SK-N-MC (cell line): ENCODE results near the gene KIAA0825.
A peak's percentile ranks its signal among the peaks of the same experiment; 100 is the strongest.

Experiments used
- DNase-seq: peaks from one replicate; pipeline ENCODE4 v3.0.0-alpha.2; 2011; ENCODE audit warnings: low read depth, low spot score
- H3K27ac ChIP-seq: fragments of 200-600 bp; sonication (generic); 2 replicates; pipeline ENCODE4 v1.5.1; 2016; ENCODE audit warnings: mixed run types
- H3K36me3 ChIP-seq: fragments of 200-600 bp; sonication (generic); 2 replicates; pipeline ENCODE4 v1.6.1; 2017; ENCODE audit warnings: antibody characterized with exemption, low read length, mixed read lengths; ENCODE audit not compliant: insufficient read depth
- H3K4me3 ChIP-seq: fragments of 200-600 bp; sonication (generic); 2 replicates; pipeline ENCODE4 v1.5.1; 2016
- H3K9ac ChIP-seq: fragments of 200-600 bp; sonication (generic); 2 replicates; pipeline ENCODE4 v1.8.0; 2017; ENCODE audit warnings: mixed run types, mixed read lengths; ENCODE audit not compliant: insufficient read length
- H3K9me3 ChIP-seq: fragments of 200-600 bp; sonication (generic); 2 replicates; pipeline ENCODE4 v1.6.1; 2017; ENCODE audit warnings: low read depth, mild to moderate bottlenecking, antibody characterized with exemption, low read length, moderate library complexity, mixed read lengths
- EZH2 ChIP-seq: fragments of 200-600 bp; sonication (generic); IDR thresholded peaks from one replicate; pipeline ENCODE4 v1.6.1; 2017; ENCODE audit warnings: antibody characterized with exemption
- FOXP2 ChIP-seq: optimal IDR thresholded peaks from 2 replicates; pipeline ENCODE3; 2011; ENCODE audit warnings: mild to moderate bottlenecking, moderate library complexity; ENCODE audit not compliant: insufficient read depth; ENCODE audit errors: extremely low read length, control extremely low read depth
- POLR2AphosphoS5 ChIP-seq: IDR thresholded peaks from 2 replicates; pipeline ENCODE4 v1.6.1; 2012; ENCODE audit warnings: mild to moderate bottlenecking, low read depth, low read length, borderline replicate concordance

Gene KIAA0825

GRCh38 chr5:94471521-94471920 is 146.9 kb downstream of the KIAA0825 start:
- DNase-seq = no peak
- TF ChIP-seq POLR2AphosphoS5 = no peak
- no peak for TF ChIP-seq EZH2
- no peak for TF ChIP-seq FOXP2

GRCh38 chr5:94470802-94471201 is 147.6 kb downstream of the KIAA0825 start:
- H3K4me3 ChIP-seq = no peak overlapping the region
- no peaks in the 10 kb centered on the region for H3K9me3 ChIP-seq
- DNase-seq = no peak
- TF ChIP-seq EZH2 = no peak
- TF ChIP-seq FOXP2 = no peak
- TF ChIP-seq POLR2AphosphoS5 = no peak
- H3K36me3 ChIP-seq = no peaks in the 10 kb centered on the region
- no peak overlapping the region for H3K27ac ChIP-seq
- no peak overlapping the region for H3K9ac ChIP-seq

More at GRCh38 chr5:94471521-94471920, 146.9 kb downstream of the KIAA0825 start:
- no peaks in the 10 kb centered on the region for H3K9me3 ChIP-seq
- H3K36me3 ChIP-seq = no peaks in the 10 kb centered on the region
- no peak overlapping the region for H3K27ac ChIP-seq
- no peak overlapping the region for H3K4me3 ChIP-seq
- H3K9ac ChIP-seq = no peak overlapping the region

GRCh38 chr5:94469894-94470329 is 148.5 kb downstream of the KIAA0825 start:
- Histone ChIP-seq H3K36me3 (no peaks in the 10 kb centered on the region), H3K9me3 (no peaks in the 10 kb centered on the region), H3K9ac (no peak overlapping the region), H3K4me3 (no peak overlapping the region), H3K27ac (no peak overlapping the region)
- DNase-seq = no peak
- TF ChIP-seq FOXP2 (no peak), POLR2AphosphoS5 (no peak), EZH2 (no peak)

GRCh38 chr5:94467954-94468930 is 150.2 kb downstream of the KIAA0825 start:
- Histone ChIP-seq H3K9ac (no peak overlapping the region), H3K36me3 (no peaks in the 10 kb centered on the region), H3K4me3 (no peak overlapping the region), H3K9me3 (no peaks in the 10 kb centered on the region), H3K27ac (no peak overlapping the region)
- DNase-seq = no peak
- TF ChIP-seq EZH2 (no peak), FOXP2 (no peak), POLR2AphosphoS5 (no peak)

- Histone ChIP-seq H3K27ac (no peak overlapping the region), H3K9ac (no peak overlapping the region), H3K36me3 (no peaks in the 10 kb centered on the region), H3K4me3 (no peak overlapping the region), H3K9me3 (no peaks in the 10 kb centered on the region)
- no peak for DNase-seq
- TF ChIP-seq EZH2 = no peak
- no peak for TF ChIP-seq POLR2AphosphoS5
- no peak for TF ChIP-seq FOXP2
These were observed 151.0 kb downstream of the KIAA0825 start for GRCh38 chr5:94467346-94467953.

- DNase-seq = no peak
- Histone ChIP-seq H3K9ac (peak overlapping the region; percentile 14), H3K4me3 (no peak overlapping the region; the same call in 1 of the 2 replicates), H3K27ac (peak overlapping the region; percentile 42; the same call in 1 of the 2 replicates), H3K36me3 (no peaks in the 10 kb centered on the region), H3K9me3 (no peaks in the 10 kb centered on the region)
- TF ChIP-seq POLR2AphosphoS5 (no peak), EZH2 (no peak), FOXP2 (no peak)
These were observed 154.7 kb downstream of the KIAA0825 start for GRCh38 chr5:94463739-94464138.

GRCh38 chr5:94461131-94461530 is 157.3 kb downstream of the KIAA0825 start:
- Histone ChIP-seq H3K9ac (no peak overlapping the region), H3K9me3 (no peaks in the 10 kb centered on the region), H3K27ac (peak overlapping the region; percentile 39; the same call in 1 of the 2 replicates), H3K36me3 (no peaks in the 10 kb centered on the region), H3K4me3 (no peak overlapping the region)
- TF ChIP-seq EZH2 (no peak), POLR2AphosphoS5 (no peak), FOXP2 (no peak)
- DNase-seq = no peak

GRCh38 chr5:94459915-94460314 is 158.5 kb downstream of the KIAA0825 start:
- H3K36me3 ChIP-seq = no peaks in the 10 kb centered on the region
- DNase-seq = no peak
- no peaks in the 10 kb centered on the region for H3K9me3 ChIP-seq
- H3K27ac ChIP-seq = no peak overlapping the region
- TF ChIP-seq EZH2 (no peak), FOXP2 (no peak), POLR2AphosphoS5 (no peak)
- H3K4me3 ChIP-seq = no peak overlapping the region
- no peak overlapping the region for H3K9ac ChIP-seq
